ENCODE data around the gene IRF8.

Gene IRF8

GRCh38 chr16:85915125-85915845, 16.3 kb downstream of the IRF8 start:
- DNase-seq, result no peak

GRCh38 chr16:85916141-85916890, 17.4 kb downstream of the IRF8 start:
- no peak for DNase-seq

GRCh38 chr16:85917012-85917411, 18.1 kb downstream of the IRF8 start:
- DNase-seq, result no peak

GRCh38 chr16:85917959-85918358, 19.0 kb downstream of the IRF8 start:
- no peak for DNase-seq

- DNase-seq, result no peak
Observed at GRCh38 chr16:85918436-85918835, 19.5 kb downstream of the IRF8 start.

GRCh38 chr16:85919271-85920267, 20.6 kb downstream of the IRF8 start:
- DNase-seq, result no peak

GRCh38 chr16:85921026-85921425, 22.1 kb downstream of the IRF8 start:
- DNase-seq, result no peak

GRCh38 chr16:85923153-85924021, 24.4 kb downstream of the IRF8 start:
- no peak for DNase-seq

GRCh38 chr16:85924675-85925074, 25.7 kb downstream of the IRF8 start:
- no peak for DNase-seq

- DNase-seq, result no peak
Observed at GRCh38 chr16:85926370-85926769, 27.4 kb downstream of the IRF8 start.

- no peak for DNase-seq
Observed at GRCh38 chr16:85927371-85927770, 28.4 kb downstream of the IRF8 start.

GRCh38 chr16:85927959-85928358, 29.0 kb downstream of the IRF8 start:
- DNase-seq, result no peak

GRCh38 chr16:85928401-85928820, 29.4 kb downstream of the IRF8 start:
- no peak for DNase-seq

- DNase-seq, result no peak
Observed at GRCh38 chr16:85929259-85929721, 30.3 kb downstream of the IRF8 start.

GRCh38 chr16:85930301-85930700, 31.3 kb downstream of the IRF8 start:
- DNase-seq, result no peak

GRCh38 chr16:85931596-85932402, 32.8 kb downstream of the IRF8 start:
- DNase-seq, result no peak

GRCh38 chr16:85934210-85934609, 35.2 kb downstream of the IRF8 start:
- no peak for DNase-seq

GRCh38 chr16:85935391-85935973, 36.5 kb downstream of the IRF8 start:
- no peak for DNase-seq

GRCh38 chr16:85935974-85936760, 37.2 kb downstream of the IRF8 start:
- no peak for DNase-seq

GRCh38 chr16:85936816-85937215, 37.9 kb downstream of the IRF8 start:
- no peak for DNase-seq

Measured in NCI-H446 treated with DMSO at 0.1 percent for 48 hours (cell line).